HCEC 1CT (cell line): ENCODE data around the gene TENM3.

Source experiments
- DNase-seq: peaks from one replicate; pipeline ENCODE4 v3.0.0-alpha.2; 2017

TENM3 gene

DNA sequence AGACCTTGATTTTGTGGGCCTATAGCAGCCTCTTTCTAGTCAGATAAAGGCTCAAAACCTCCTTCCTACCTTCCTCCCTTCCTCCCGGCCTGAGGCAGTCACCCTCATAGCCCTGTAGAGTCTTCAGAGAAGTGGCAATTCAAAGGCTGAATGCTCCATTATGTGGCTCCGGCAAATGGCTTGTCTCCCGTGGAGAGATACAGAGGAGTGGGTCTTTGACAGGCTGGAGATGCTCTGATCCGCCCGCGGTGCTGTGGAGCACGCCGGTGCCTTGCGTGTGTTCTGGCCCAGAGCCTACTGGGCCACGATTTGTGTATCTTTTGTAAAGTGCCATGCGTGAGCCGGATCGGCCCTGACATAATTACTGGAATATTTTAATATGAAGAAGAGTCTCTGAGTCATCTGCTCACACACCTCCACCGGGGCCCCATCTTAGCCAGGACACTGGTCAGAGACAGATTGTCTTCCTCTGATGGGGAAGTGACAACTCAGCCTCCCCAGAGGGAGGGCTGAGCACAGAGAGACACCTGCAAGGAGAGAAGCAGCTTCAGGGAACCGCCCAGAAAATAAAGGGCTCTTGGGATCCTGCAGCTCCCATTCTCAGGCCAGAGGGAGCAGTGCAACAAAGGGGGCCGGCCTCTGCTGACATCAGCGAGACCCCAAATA, 585.3 kb downstream of the TENM3 start:
- no peak for DNase-seq

DNA sequence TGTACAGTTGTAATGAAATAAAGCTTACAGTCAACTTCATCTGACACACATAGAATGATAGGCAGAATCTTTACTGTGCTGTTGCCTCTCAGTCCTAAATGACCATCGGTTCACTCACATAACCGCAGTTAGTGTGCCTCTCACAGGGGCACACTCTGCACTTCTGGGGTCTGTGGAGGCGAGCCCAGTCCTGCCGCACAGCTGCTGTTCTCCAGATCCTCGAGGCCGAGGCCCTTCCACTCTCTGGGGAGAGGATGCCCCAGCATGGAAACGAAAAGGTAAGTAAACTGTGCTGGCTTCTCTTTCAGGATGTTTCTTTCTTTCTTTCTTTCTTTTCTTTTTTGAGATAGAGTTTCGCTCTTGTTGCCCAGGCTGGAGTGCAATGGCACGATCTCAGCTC, 586.0 kb downstream of the TENM3 start:
- DNase-seq = no peak

DNA sequence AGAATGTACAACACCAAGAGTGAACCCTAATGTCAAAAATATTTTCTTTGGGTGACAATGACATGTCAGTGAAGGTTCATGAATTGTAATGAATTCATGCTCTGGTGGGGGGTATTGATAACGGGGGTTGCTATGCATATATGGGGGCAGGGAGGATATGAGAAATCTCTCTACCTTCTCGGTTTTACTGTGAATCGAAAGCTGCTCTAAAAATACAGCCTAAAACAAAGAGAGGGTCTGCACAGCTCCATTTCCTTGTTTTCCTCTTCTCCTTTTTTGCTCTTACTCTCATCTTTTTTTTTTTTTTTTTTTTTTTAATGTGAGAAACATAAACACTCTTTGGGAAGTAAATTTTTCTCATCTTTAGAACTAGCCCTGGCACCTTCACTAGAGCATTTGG, 588.2 kb downstream of the TENM3 start:
- no peak for DNase-seq

DNA sequence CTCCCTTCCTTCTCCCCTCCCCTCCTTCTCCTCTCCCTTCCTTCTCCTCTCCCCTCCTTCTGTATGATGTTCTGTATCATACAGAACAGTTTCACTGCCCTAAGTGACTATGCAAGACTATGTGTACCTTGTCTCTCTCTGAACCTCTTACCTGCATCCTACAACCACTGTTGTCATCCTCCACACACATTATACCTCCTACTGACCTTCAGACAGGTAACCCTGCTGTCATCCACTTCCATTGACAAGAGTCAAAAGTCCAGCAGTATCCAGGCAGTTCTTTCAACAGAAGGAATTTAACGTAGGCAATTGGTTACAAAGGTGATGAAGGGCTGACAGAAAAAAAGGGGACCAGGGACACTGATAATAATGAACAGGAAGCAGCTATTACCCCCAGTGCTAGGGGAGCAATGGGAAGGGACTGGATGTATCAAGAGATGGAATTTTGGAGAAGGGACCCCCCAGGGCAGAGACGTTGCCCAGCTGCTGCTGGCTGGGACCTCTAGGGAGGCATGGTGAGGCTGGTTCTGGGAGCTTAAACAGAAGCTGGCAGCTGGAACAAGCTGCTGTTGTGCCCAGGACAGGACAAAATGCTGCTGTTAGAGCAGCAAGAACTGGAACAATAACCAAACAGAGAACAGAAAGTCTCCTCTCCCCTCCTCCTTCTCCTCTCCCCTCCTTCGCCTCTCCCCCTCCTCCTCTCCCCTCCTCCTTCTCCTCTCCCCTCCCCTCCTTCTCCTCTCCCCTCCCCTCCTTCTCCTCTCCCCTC, 589.3 kb downstream of the TENM3 start:
- no peak for DNase-seq

DNA sequence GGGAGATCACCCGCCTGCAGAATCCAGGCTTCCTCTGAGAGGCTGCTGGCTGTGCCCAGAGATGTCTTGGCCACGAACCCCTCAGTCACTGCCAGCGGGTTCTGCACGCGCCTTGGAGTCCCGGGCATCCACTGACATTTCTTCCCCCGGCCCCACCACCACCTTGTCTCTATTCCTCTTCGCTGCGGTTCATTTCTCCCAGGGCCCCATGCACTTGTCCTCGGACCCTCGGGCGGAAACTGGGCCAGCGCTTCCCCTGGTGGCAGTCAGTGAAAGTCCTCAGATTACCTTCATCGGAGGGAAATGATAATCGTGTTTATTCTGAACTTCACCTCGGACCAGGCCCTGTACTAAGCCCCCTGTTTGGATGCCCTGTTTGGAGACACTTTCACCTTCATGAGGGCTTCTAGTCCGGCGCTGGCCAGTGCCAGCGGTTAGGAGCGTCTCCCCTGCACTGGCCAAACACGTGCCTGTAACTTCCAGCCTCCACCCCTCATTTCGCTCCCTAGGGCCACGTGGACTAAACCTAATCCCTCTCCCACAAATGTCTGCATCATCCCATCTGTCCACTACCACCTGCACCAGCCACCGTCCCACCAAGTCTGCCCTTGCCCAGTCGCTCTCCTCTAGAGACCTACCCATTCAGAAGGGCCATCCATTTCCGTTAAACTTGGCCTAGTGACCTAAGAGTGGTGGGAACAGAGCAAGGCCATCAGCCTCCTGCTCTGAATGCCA, 592.0 kb downstream of the TENM3 start:
- no peak for DNase-seq

DNA sequence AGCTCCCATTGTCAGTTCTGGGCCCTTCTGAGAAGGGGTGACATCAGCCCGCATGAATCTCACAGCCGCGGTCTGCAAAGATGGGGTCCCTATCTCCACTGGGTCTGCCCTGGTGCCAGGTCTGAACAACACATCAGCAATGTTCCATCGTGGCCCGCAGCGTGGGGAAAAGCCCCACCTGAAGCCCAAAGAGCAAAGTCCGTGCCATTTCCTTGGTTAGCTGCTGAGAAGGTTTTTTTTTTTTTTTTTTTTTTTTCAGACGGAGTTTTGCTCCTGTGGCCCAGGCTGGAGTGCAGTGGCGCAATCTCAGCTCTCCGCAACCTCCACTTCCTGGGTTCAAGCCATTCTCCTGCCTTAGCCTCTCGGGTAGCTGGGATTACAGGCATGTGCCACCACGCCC, 594.6 kb downstream of the TENM3 start:
- DNase-seq = no peak

DNA sequence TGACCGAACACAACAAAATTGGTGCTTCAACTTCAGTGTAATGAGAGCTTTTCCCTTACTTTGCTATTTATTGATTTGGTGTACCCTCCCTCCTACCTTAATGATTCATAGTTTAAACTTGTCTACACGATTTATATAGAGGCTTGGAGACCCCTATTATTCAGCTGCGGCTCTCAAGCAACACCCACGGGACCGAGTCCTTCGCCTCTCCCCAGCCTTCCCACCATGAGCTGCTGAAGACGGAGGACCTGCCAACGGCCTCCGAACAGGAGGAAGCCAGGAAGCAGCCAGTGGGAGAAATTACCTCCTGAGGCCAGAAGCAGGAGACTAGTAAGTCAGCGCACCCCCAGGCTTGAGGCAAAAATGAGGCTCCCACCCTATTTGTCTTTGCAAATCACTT, 595.3 kb downstream of the TENM3 start:
- DNase-seq = no peak

DNA sequence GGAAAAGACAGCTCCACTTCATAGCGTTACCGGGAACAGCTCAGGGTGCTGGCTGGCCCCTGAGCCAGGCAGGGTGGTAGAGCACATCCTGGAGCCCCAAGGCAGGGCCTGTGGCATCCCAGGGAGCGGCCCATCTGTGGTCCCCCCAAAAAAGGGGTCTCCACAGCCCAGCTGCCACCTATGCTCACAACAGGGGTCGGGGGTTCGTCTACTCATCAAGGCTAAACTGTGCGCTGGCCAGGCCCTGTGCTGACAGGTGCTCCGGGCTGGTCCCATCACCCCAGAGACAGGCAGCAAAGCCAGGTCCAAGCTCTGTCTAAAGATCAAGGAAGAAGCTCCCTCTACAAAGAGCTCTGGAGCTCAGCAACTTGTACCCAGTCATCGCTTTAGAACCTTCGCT, 596.1 kb downstream of the TENM3 start:
- no peak for DNase-seq

DNA sequence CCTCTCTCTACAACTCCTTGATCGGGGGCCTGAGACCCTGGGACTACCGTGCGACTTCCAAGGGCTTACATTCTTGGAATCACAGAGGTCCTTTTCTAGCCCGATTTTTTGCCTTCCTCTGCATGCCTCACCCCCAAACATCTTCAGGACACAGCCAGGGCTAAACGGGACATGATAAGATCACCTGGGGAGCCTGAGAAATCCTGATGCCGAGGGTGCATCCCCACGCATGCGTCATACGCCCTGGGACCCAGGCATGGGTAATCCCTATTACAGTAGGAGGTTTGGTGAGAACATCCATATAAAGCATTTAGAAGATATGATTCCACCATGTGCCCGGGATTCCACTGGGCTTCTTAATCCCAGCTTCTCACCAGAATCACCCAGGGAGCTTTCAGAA, 596.9 kb downstream of the TENM3 start:
- no peak for DNase-seq

DNA sequence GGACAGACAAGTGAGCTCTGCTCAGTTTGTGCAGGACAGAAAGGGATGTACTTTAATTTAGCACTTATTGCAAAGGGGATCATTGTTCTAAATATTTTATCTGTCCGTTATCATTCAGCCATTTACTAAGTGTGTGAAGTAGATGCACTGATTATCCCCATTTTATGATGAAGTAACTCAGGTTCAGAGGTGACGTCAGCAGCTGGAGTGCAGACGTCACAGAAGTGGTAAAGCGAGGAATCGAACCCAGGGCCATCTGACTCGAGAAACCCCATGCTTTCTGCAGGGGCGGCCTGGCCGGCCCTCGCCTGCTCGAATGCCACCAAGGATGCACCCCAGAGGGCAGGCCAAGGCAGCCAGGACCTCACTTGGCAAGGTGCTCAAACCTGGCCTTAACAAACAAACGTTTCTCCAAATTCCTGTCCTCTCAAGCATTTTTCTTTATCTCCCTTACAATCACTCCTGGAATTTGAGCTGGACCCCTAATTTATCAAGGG, 599.0 kb downstream of the TENM3 start:
- DNase-seq = no peak

DNA sequence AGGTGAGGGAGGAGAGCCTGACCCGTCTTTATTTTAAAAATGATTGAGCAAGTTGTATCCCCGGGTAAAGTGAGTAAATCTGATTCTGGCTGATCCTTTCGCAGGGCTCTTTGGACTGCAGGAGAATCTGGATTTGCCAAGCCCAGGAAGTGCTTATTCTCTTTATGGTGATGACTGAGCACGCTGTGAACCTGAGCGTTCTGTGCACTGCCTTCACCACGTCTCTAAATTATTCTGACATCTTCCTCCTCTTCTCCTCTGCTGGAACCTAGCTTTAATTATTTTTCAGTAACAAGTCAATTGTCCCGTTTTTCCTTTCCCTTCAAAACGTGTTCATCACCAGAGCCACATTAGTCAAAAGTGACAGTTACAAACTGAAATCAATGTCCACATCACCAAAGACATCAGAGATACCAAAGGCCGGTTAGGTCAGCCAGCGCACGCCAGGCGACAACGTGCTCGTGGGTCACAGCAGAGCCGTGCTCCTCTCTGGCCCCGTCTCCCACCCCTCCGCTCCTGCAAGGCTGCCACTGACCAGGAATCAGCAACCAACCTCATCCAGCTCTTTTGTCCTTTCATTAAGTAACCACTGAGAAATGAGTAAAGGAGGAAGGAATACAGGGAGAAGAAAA, 599.7 kb downstream of the TENM3 start:
- no peak for DNase-seq

DNA sequence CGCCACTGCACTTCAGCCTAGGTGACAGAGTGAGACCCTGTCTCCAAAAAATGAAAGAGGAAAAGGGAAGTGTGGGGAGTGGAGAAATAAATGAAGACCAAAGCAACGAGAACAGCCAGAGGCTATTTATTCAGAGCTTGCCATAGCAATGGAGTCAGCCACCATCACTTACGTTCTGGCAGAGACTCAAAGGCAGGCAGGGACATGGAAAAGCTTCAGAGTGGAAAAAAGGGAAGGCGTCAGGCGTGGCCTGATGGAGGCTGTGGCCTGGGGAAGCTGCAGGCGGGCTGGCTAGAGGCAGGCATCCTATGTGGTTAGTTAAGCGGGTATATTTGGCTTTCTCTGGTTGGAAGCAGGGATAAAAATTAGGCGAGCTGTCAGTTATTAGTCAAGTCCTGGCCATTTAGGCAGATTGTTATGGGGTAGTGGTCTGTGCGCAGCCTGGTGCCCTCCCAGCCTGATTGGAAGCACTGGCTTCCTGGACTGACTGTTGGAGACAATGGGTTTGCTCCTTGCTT, 600.7 kb downstream of the TENM3 start:
- no peak for DNase-seq

DNA sequence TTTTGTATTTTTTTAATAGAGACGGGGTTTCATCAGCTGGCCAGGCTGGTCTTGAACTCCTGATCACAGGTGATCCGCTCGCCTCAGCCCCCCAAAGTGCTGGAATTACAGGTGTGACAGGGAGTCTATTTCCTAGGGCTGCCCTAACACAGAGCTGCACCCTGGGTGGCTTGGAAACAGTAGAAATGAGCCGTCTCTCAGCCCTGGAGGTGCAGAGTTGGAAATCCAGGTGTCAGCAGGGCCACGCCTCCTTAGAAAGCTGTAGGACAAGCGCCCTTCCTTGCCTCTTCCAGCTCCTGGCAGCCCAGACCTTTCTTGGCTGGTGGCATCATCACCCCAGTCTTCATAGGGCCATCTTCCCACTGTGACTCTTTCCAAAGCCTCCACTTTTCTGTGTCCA, 602.4 kb downstream of the TENM3 start:
- no peak for DNase-seq

DNA sequence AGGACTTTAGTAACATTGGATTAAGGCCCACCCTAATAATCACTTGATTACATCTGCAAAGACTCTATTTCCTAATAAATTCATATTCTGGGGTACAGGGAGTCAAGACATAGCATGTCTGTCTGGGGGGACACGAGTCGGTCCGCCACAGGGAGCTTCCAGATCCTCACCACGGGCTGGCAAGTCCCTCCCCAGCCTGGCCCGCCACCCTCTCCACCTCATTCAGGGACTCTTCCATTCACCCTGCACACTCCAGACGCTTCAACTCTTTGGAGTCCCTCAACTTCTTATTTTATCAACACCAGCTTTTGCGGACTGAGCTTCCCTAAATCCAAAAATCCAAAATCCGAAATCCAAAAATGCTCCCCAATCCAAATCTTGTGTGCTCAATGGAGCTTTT, 602.8 kb downstream of the TENM3 start:
- DNase-seq = no peak

DNA sequence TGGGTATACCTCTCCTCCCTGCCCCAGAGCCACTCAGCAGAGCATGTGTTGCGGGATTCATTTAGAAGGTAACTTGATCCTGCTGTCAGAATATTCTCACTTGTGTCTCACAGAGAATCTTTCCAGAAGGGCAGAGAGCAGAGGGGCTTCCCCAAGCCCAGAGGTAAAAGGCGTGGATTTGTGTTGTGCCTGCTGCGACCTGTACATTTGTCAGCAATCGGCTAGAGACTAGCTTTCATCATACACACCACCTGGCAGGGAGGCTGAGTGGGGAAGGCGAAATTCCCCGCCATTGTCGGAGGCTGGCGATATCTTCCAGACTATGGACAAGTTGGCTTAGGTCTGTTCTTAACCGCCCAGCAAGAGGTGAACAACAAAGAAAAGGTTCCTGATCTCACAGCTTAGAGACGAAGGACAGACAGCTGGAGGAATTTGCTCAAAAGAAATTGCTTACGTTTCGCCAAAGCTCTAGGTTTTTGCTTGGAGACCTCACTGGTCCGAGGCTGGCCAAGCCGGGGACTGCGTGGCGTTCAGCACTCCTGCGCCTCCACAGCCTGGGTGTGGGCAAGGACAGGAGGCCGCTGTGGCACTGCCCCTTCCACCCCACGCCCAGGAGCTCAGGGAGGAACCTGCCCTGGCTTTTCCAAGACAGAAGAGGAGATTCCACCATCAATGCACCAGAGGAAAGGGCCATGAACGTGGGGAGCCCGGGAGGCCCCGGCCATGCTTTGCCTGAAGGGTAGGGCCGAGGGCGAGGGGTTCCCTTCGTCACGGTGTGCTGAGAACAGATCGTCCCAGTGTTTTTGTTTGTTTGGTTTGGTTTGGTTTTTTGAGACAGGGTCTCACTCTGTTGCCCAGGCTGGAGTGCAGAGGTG, 604.6 kb downstream of the TENM3 start:
- no peak for DNase-seq

DNA sequence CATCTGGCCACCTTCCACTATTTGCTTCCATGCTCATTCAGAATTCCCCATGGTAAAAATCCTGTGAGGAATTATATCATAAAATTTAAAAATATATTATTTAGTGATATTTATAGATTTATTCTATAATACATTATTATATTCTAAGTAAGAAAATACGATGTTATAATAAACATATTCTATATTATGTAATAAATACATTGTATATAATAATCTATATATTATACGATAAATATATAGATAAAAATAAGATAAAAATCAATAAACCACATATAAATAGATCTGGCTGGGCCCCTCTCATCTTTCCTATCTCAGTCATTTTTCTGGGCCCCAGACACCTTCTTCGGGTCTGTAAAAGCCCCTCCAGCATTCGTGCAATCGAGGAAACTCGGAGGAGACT, 605.5 kb downstream of the TENM3 start:
- DNase-seq = no peak
